K562 (cell line): ENCODE results near the gene SCYL1. TPM values are rescaled to one million over a fixed set of nuclear protein-coding genes. Genes with fewer than 3 reads are reported as not detected.

Source experiments
- BRD9 ChIP-seq: fragments of 450-650 bp; IDR thresholded peaks from 2 replicates; pipeline ENCODE4 v1.6.1; 2018; ENCODE audit warnings: low read depth; ENCODE audit not compliant: partially characterized antibody
- DMBX1 ChIP-seq: fragments of 250-450 bp; sonication (Bioruptor Pico); IDR thresholded peaks from 2 replicates; pipeline ENCODE4 v1.8.0; 2022; ENCODE audit warnings: inconsistent platforms, mild to moderate bottlenecking, moderate library complexity, borderline replicate concordance
- HDAC6 ChIP-seq: IDR thresholded peaks from 2 replicates; pipeline ENCODE4 v1.6.1; 2012; ENCODE audit warnings: low read depth, mild to moderate bottlenecking, control low read depth, inconsistent platforms, low read length, moderate library complexity
- HMG20A ChIP-seq: fragments of 450-650 bp; formaldehyde crosslinking; conservative IDR thresholded peaks from 2 replicates; pipeline ENCODE4 v1.4.0; 2020; ENCODE audit warnings: mild to moderate bottlenecking, mixed read lengths
- HNRNPUL1 ChIP-seq: fragments of 200-400 bp; formaldehyde crosslinking; IDR thresholded peaks from 2 replicates; pipeline ENCODE4 v1.6.1; 2017; ENCODE audit warnings: low read length
- ILK ChIP-seq: fragments of 450-650 bp; IDR thresholded peaks from 2 replicates; pipeline ENCODE4 v1.6.1; 2016; ENCODE audit warnings: missing genetic modification characterization, low read depth, mild to moderate bottlenecking, missing compliant biosample characterization, moderate library complexity, borderline replicate concordance
- KLF16 ChIP-seq: IDR thresholded peaks from 2 replicates; pipeline ENCODE4 v1.6.1; 2016; ENCODE audit warnings: antibody characterized with exemption
- MTA1 ChIP-seq: fragments of 450-650 bp; IDR thresholded peaks from 2 replicates; pipeline ENCODE4 v1.6.1; 2017; ENCODE audit warnings: borderline replicate concordance
- MYC ChIP-seq, 2 experiments: fragments of 250-450 bp in 1 of 2; sonication (Bioruptor Pico) in 1 of 2; IDR thresholded peaks; 2 replicates each; pipeline versions ENCODE4 v1.5.1 to v1.6.1; 2012 to 2021; ENCODE audit warnings: low read depth in 2 of 2, borderline replicate concordance in 1 of 2, improper control_type of control experiment in 1 of 2, low read length in 1 of 2, mild to moderate bottlenecking in 1 of 2, moderate library complexity in 1 of 2
- MYNN ChIP-seq, 2 experiments: sonication (generic); formaldehyde crosslinking in 1 of 2; IDR thresholded peaks; 2 replicates each; pipeline versions ENCODE4 v1.5.0 to v1.6.1; 2016 to 2020; ENCODE audit warnings: antibody characterized with exemption in 1 of 2, missing genetic modification reagents in 1 of 2
- PKNOX1 ChIP-seq: fragments of 450-650 bp; IDR thresholded peaks from 2 replicates; pipeline ENCODE4 v1.6.1; 2016
- RBM17 ChIP-seq: fragments of 200-400 bp; formaldehyde crosslinking; IDR thresholded peaks from 2 replicates; pipeline ENCODE4 v1.6.1; 2017; ENCODE audit warnings: low read depth, mild to moderate bottlenecking, low read length, borderline replicate concordance
- WHSC1 ChIP-seq: IDR thresholded peaks from one replicate; pipeline ENCODE4 v1.6.1; 2012; ENCODE audit warnings: low read length, control low read depth, inconsistent platforms
- ZBTB11 ChIP-seq, 3 experiments: fragments of 200-800 bp in 1 of 3; fragments of 250-450 bp in 1 of 3; fragments of 450-650 bp in 1 of 3; sonication (Bioruptor Pico) in 1 of 3; sonication (Bioruptor generic) in 1 of 3; formaldehyde crosslinking in 1 of 3; IDR thresholded peaks; 2 replicates each; pipeline versions ENCODE4 v1.6.1 to v1.8.0; 2016 to 2022; ENCODE audit warnings: mild to moderate bottlenecking in 2 of 3, missing genetic modification characterization in 2 of 3, missing compliant biosample characterization in 1 of 3, moderate library complexity in 1 of 3
- ZNF143 ChIP-seq: sonication (generic); formaldehyde crosslinking; IDR thresholded peaks from 2 replicates; pipeline ENCODE4 v1.9.0; 2022; ENCODE audit warnings: mild to moderate bottlenecking, missing genetic modification reagents
- ZNF174 ChIP-seq: fragments of 250-450 bp; sonication (Bioruptor Pico); IDR thresholded peaks from 2 replicates; pipeline ENCODE4 v1.4.0; 2020; ENCODE audit warnings: mild to moderate bottlenecking
- ZNF24 ChIP-seq: fragments of 450-650 bp; IDR thresholded peaks from 2 replicates; pipeline ENCODE4 v1.6.1; 2016
- ZNF280B ChIP-seq: fragments of 250-450 bp; sonication (Bioruptor Pico); IDR thresholded peaks from 2 replicates; pipeline ENCODE4 v1.5.1; 2021; ENCODE audit warnings: mild to moderate bottlenecking
- ZNF79 ChIP-seq: fragments of 250-450 bp; sonication (Bioruptor Pico); IDR thresholded peaks from 2 replicates; pipeline ENCODE4 v1.4.0; 2020; ENCODE audit warnings: low read depth, mild to moderate bottlenecking, moderate library complexity
- polyA plus RNA-seq, 8 experiments: library from polyadenylated mRNA; depleted of rRNA in 4 of 8; stranded (reverse) in 5 of 8; unstranded in 3 of 8; fragments of >200 nt; fragmentation: Nextera tagmentation in 2 of 8; fragmentation: Illumina TruSeq in 1 of 8; extraction: Ambion mirVana in 2 of 8; extraction: Trizol in 1 of 8; gene quantifications; 2 replicates each; pipeline versions ENCODE4 v1.2.1 to v1.2.3, GENCODE V29; 2011 to 2014; ENCODE audit warnings: inconsistent platforms in 1 of 8, missing spikeins in 1 of 8
- total RNA-seq, 7 experiments: library from RNA; depleted of rRNA in 6 of 7; stranded (reverse); fragments of >200 nt in 6 of 7; fragmentation: Illumina TruSeq in 2 of 7; extraction: Trizol in 2 of 7; gene quantifications; 2 replicates each; pipeline versions ENCODE4 v1.2.1 to v1.2.3, GENCODE V29; 2011 to 2021; ENCODE audit warnings: low replicate concordance in 1 of 7
- TF ChIP-seq, protein P1 (sequence below): fragments of 450-650 bp; IDR thresholded peaks from one replicate; pipeline ENCODE4 v1.6.1; 2018; ENCODE audit warnings: mild to moderate bottlenecking, moderate library complexity; ENCODE audit not compliant: partially characterized antibody

SCYL1 gene
- total and polyA plus RNA-seq, 9 of the 15 experiments (the other 6 are each of a cell fraction or from before 2014, with no cell fraction given): 1.9 to 145 (median 57.6) TPM

DNA sequence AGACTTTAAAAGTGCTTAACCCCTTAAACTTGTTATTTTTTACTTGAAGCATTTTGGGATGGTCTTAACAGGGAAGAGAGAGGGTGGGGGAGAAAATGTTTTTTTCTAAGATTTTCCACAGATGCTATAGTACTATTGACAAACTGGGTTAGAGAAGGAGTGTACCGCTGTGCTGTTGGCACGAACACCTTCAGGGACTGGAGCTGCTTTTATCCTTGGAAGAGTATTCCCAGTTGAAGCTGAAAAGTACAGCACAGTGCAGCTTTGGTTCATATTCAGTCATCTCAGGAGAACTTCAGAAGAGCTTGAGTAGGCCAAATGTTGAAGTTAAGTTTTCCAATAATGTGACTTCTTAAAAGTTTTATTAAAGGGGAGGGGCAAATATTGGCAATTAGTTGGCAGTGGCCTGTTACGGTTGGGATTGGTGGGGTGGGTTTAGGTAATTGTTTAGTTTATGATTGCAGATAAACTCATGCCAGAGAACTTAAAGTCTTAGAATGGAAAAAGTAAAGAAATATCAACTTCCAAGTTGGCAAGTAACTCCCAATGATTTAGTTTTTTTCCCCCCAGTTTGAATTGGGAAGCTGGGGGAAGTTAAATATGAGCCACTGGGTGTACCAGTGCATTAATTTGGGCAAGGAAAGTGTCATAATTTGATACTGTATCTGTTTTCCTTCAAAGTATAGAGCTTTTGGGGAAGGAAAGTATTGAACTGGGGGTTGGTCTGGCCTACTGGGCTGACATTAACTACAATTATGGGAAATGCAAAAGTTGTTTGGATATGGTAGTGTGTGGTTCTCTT is 23.2 kb upstream of the SCYL1 start (continued):
- TF ChIP-seq WHSC1 (no peak), DMBX1 (no peak), HNRNPUL1 (0 out of 2 replicates have a peak, but pooled peaks have one; percentile 73), BRD9 (no peak), MTA1 (no peak), ZNF174 (CRISPR knock-in tag) (no peak), MYC (IDR thresholded peaks at IDR 0.05; ENCODE audit: low read depth, low read length) (no peak), MYC (CRISPR knock-in tag; IDR thresholded peaks at IDR 0.05; ENCODE audit: borderline replicate concordance, low read depth) (no peak), ILK (tag) (no peak), KLF16 (0 out of 2 replicates have a peak, but pooled peaks have one; percentile 7), MYNN (IDR thresholded peaks at IDR 0.05) (no peak), MYNN (CRISPR knock-in tag; IDR thresholded peaks at IDR 0.05) (no peak), ZBTB11 (CRISPR knock-in tag; IDR thresholded peaks at IDR 0.05) (no peak), PKNOX1 (no peak), ZNF280B (CRISPR knock-in tag) (no peak; the same call in 1 of the 2 replicates), HMG20A (CRISPR knock-in tag) (peak; percentile 49; the same call in 1 of the 2 replicates), ZNF24 (no peak), ZNF79 (CRISPR knock-in tag) (no peak), ZNF143 (CRISPR knock-in tag) (no peak), HDAC6 (no peak), RBM17 (0 out of 2 replicates have a peak, but pooled peaks have one; percentile 51)
- TF ChIP-seq, protein P1, sequence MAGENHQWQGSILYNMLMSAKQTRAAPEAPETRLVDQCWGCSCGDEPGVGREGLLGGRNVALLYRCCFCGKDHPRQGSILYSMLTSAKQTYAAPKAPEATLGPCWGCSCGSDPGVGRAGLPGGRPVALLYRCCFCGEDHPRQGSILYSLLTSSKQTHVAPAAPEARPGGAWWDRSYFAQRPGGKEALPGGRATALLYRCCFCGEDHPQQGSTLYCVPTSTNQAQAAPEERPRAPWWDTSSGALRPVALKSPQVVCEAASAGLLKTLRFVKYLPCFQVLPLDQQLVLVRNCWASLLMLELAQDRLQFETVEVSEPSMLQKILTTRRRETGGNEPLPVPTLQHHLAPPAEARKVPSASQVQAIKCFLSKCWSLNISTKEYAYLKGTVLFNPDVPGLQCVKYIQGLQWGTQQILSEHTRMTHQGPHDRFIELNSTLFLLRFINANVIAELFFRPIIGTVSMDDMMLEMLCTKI: no peak
